ENCODE results near the gene METTL21C.

Gene METTL21C

GRCh38 chr13:102679449-102680132 lies 15.3 kb downstream of the METTL21C start:
- Histone ChIP-seq H3K4me1 (ENCODE audit: control insufficient read depth in 1 of 2, insufficient read depth in 1 of 2, low read depth in 1 of 2, low read length in 1 of 2) (peaks cover 5 to 21% of the 10 kb centered on the region in 2 experiments), H3K27ac (peak overlapping the region; percentile 76), H3K4me3 (ENCODE audit: low read depth in 1 of 2, low read length in 1 of 2) (no peak overlapping the region), H3K9me3 (no peaks in the 10 kb centered on the region), H3K36me3 (peaks cover 40% of the 10 kb centered on the region), H3K27me3 (no peaks in the 10 kb centered on the region)
- TF ChIP-seq, protein P1, sequence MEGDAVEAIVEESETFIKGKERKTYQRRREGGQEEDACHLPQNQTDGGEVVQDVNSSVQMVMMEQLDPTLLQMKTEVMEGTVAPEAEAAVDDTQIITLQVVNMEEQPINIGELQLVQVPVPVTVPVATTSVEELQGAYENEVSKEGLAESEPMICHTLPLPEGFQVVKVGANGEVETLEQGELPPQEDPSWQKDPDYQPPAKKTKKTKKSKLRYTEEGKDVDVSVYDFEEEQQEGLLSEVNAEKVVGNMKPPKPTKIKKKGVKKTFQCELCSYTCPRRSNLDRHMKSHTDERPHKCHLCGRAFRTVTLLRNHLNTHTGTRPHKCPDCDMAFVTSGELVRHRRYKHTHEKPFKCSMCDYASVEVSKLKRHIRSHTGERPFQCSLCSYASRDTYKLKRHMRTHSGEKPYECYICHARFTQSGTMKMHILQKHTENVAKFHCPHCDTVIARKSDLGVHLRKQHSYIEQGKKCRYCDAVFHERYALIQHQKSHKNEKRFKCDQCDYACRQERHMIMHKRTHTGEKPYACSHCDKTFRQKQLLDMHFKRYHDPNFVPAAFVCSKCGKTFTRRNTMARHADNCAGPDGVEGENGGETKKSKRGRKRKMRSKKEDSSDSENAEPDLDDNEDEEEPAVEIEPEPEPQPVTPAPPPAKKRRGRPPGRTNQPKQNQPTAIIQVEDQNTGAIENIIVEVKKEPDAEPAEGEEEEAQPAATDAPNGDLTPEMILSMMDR (IDR thresholded peaks at IDR 0.05) = no peak

- H3K4me3 ChIP-seq (ENCODE audit: low read depth in 1 of 2, low read length in 1 of 2) = no peak overlapping the region
- H3K4me1 ChIP-seq (ENCODE audit: control insufficient read depth in 1 of 2, insufficient read depth in 1 of 2, low read depth in 1 of 2, low read length in 1 of 2) = peaks cover 5 to 21% of the 10 kb centered on the region in 2 experiments
- TF ChIP-seq, protein P1 (IDR thresholded peaks at IDR 0.05) = no peak
- H3K27me3 ChIP-seq = no peaks in the 10 kb centered on the region
- peaks cover 51% of the 10 kb centered on the region for H3K36me3 ChIP-seq
- H3K9me3 ChIP-seq = no peaks in the 10 kb centered on the region
- H3K27ac ChIP-seq = no peak overlapping the region
Measured at GRCh38 chr13:102678339-102679107, 16.3 kb downstream of the METTL21C start.

- TF ChIP-seq, protein P1 (IDR thresholded peaks at IDR 0.05) = no peak
- peaks cover 5 to 21% of the 10 kb centered on the region in 2 experiments for H3K4me1 ChIP-seq (ENCODE audit: control insufficient read depth in 1 of 2, insufficient read depth in 1 of 2, low read depth in 1 of 2, low read length in 1 of 2)
- H3K27ac ChIP-seq = no peak overlapping the region
- peaks cover 59% of the 10 kb centered on the region for H3K36me3 ChIP-seq
- no peak overlapping the region for H3K4me3 ChIP-seq (ENCODE audit: low read depth in 1 of 2, low read length in 1 of 2)
- H3K9me3 ChIP-seq = no peaks in the 10 kb centered on the region
- no peaks in the 10 kb centered on the region for H3K27me3 ChIP-seq
Measured at GRCh38 chr13:102677122-102677521, 17.7 kb downstream of the METTL21C start.

GRCh38 chr13:102675115-102675514 lies 19.7 kb downstream of the METTL21C start:
- TF ChIP-seq, protein P1 (IDR thresholded peaks at IDR 0.05) = no peak
- peaks cover 64% of the 10 kb centered on the region for H3K36me3 ChIP-seq
- no peak overlapping the region for H3K4me3 ChIP-seq (ENCODE audit: low read depth in 1 of 2, low read length in 1 of 2)

GRCh38 chr13:102670130-102670529 lies 24.7 kb downstream of the METTL21C start:
- H3K27me3 ChIP-seq = no peaks in the 10 kb centered on the region
- H3K4me1 ChIP-seq (ENCODE audit: control insufficient read depth in 1 of 2, insufficient read depth in 1 of 2, low read depth in 1 of 2, low read length in 1 of 2) = no peaks in the 10 kb centered on the region
- no peak overlapping the region for H3K27ac ChIP-seq
- H3K9me3 ChIP-seq = no peaks in the 10 kb centered on the region
- H3K4me3 ChIP-seq (ENCODE audit: low read depth in 1 of 2, low read length in 1 of 2) = no peak overlapping the region
- TF ChIP-seq, protein P1 (IDR thresholded peaks at IDR 0.05) = no peak
- H3K36me3 ChIP-seq = peaks cover 58% of the 10 kb centered on the region

More at GRCh38 chr13:102675115-102675514, 19.7 kb downstream of the METTL21C start:
- no peak overlapping the region for H3K27ac ChIP-seq
- H3K4me1 ChIP-seq (ENCODE audit: control insufficient read depth in 1 of 2, insufficient read depth in 1 of 2, low read depth in 1 of 2, low read length in 1 of 2) = peaks cover 0 to 7% of the 10 kb centered on the region in 2 experiments
- H3K9me3 ChIP-seq = no peaks in the 10 kb centered on the region
- H3K27me3 ChIP-seq = no peaks in the 10 kb centered on the region

All from neutrophil (primary cell).